ENCODE measurements around the gene TULP4. TPM values are rescaled to one million over a fixed set of nuclear protein-coding genes. Genes with fewer than 3 reads are reported as not detected.

Gene TULP4
- total and polyA plus RNA-seq, 2 of the 8 experiments (the other 6 are each of a cell fraction or from before 2014, with no cell fraction given): 7.7 to 51.6 TPM

- H3K9me3 ChIP-seq (ENCODE audit: insufficient read depth in 2 of 2, low read depth in 1 of 2, low read length in 1 of 2): peaks cover 3% of the 10 kb centered on the region in 2 experiments
- H3K23ac ChIP-seq (ENCODE audit: insufficient read length): no peak overlapping the region
- no peaks in the 10 kb centered on the region; a peak in 1 of 8 replicates for H3K36me3 ChIP-seq (ENCODE audit: control insufficient read depth in 2 of 4, insufficient read depth in 4 of 4, low read length in 3 of 4)
- H3K4me3 ChIP-seq (ENCODE audit: extremely low read depth in 1 of 4, insufficient read depth in 2 of 4, low read depth in 3 of 4, low read length in 4 of 4): no peak overlapping the region
- no peak overlapping the region for H3K27ac ChIP-seq (ENCODE audit: low read depth, low read length)
- H2BK120ac ChIP-seq (replicated peaks; ENCODE audit: low read depth, low read length): no peak overlapping the region
- H3K4me1 ChIP-seq (replicated peaks in 1 of 4; ENCODE audit: control insufficient read depth in 3 of 4, insufficient read depth in 4 of 4, low read length in 3 of 4): peaks cover 0 to 4% (median 0%) of the 10 kb centered on the region in 4 experiments; a peak in 1 of 7 replicates
- H4K20me1 ChIP-seq (replicated peaks in 1 of 2; ENCODE audit: control insufficient read depth in 1 of 2, insufficient read depth in 2 of 2, low read length in 2 of 2): peaks cover 0 to 1% of the 10 kb centered on the region in 2 experiments
- no peaks in the 10 kb centered on the region for H3K23me2 ChIP-seq (ENCODE audit: low read depth, low read length)
- no peak overlapping the region for H3K9ac ChIP-seq (replicated peaks in 1 of 4; ENCODE audit: extremely low read depth in 1 of 4, low read depth in 3 of 4, low read length in 3 of 4)
- H3K4me2 ChIP-seq (ENCODE audit: insufficient read depth in 1 of 2, low read depth in 2 of 2, low read length in 2 of 2): no peak overlapping the region
- no peak overlapping the region for H3K56ac ChIP-seq (replicated peaks; ENCODE audit: insufficient read length, low read depth, low read length)
- H2BK12ac ChIP-seq (ENCODE audit: low read depth, low read length): no peak overlapping the region
- no peak overlapping the region for H4K8ac ChIP-seq (ENCODE audit: extremely low read depth, insufficient read depth, low read length)
- H3K4ac ChIP-seq (replicated peaks; ENCODE audit: insufficient read length, low read depth, low read length): no peak overlapping the region
- FAIRE-seq (no peak), DNase-seq (ENCODE audit: low read depth in 1 of 2, low spot score in 2 of 2) (no peak)
- H4K5ac ChIP-seq (ENCODE audit: insufficient read length, low read depth, low read length): no peak overlapping the region
- CTCF ChIA-PET (ENCODE audit: partially characterized antibody): interaction anchor here (1.3 kb wide), 1 partner anchor 10 kb away, joined by 3 read pairs; no protein-coding TSS in a partner anchor
- H3K79me2 ChIP-seq (ENCODE audit: control insufficient read depth in 1 of 2, insufficient read depth in 2 of 2, low read length in 2 of 2): peaks cover 0 to 4% of the 10 kb centered on the region in 2 experiments; a peak in 1 of 4 replicates
- no peak overlapping the region for H2AFZ ChIP-seq (ENCODE audit: low read length)
- H2BK15ac ChIP-seq (ENCODE audit: low read length): no peak overlapping the region
- H2AK5ac ChIP-seq (ENCODE audit: low read depth, low read length): no peak overlapping the region
- WGBS, 2 experiments (ENCODE audit: extremely low coverage in 1 of 2, insufficient coverage in 1 of 2, insufficient read length in 1 of 2, insufficient replicate concordance in 2 of 2, low coverage in 1 of 2, low lambda C conversion rate in 2 of 2, missing lambda C conversion rate in 1 of 2): 83% methylated on average over 1 of the region's 1 CpG; no CpG with 5 or more reads in 1 of the 2 experiments
- H4K91ac ChIP-seq (replicated peaks; ENCODE audit: insufficient read length, low read length): no peak overlapping the region
- H3K79me1 ChIP-seq (ENCODE audit: low read depth, low read length): no peaks in the 10 kb centered on the region
- H2BK5ac ChIP-seq (ENCODE audit: low read depth, low read length): no peak overlapping the region
- H3K14ac ChIP-seq (ENCODE audit: insufficient read length): no peak overlapping the region
- H2BK20ac ChIP-seq (ENCODE audit: low read length): no peak overlapping the region
- H3K18ac ChIP-seq (ENCODE audit: extremely low read depth, low read length): no peak overlapping the region
- no peaks in the 10 kb centered on the region for H3K27me3 ChIP-seq (replicated peaks in 1 of 4; ENCODE audit: control insufficient read depth in 3 of 4, extremely low read depth in 1 of 4, insufficient read depth in 3 of 4, low read length in 3 of 4)
- POLR2A ChIA-PET (ENCODE audit: partially characterized antibody): interaction anchor here (1.2 kb wide), 1 partner anchor 10 kb away, joined by 3 read pairs; no protein-coding TSS in a partner anchor
- TF ChIP-seq TEAD4 (IDR thresholded peaks at IDR 0.05; ENCODE audit: low read depth, low read length) (no peak), POLR2AphosphoS5 (IDR thresholded peaks at IDR 0.05; ENCODE audit: low read depth, low read length) (no peak), KDM1A (IDR thresholded peaks at IDR 0.05; ENCODE audit: borderline replicate concordance, low read length) (no peak), YY1 (IDR thresholded peaks at IDR 0.05; ENCODE audit: low read depth, low read length) (no peak), SIRT6 (IDR thresholded peaks at IDR 0.05; ENCODE audit: low read length) (no peak), CHD1 (IDR thresholded peaks at IDR 0.05; ENCODE audit: low read depth, low read length) (no peak), RAD21 (IDR thresholded peaks at IDR 0.05 in 1 of 2, conservative IDR thresholded peaks at IDR 0.05 in 1 of 2; ENCODE audit: low read depth in 2 of 2, low read length in 2 of 2) (no peak), TCF12 (IDR thresholded peaks at IDR 0.05; ENCODE audit: low read depth, low read length) (no peak), MAX (IDR thresholded peaks at IDR 0.05) (no peak), NRF1 (IDR thresholded peaks at IDR 0.05; ENCODE audit: low read depth, low read length) (no peak), CTBP2 (IDR thresholded peaks at IDR 0.05; ENCODE audit: borderline replicate concordance, insufficient read depth, insufficient read length, low read length) (no peak), ZNF274 (IDR thresholded peaks at IDR 0.05; ENCODE audit: borderline replicate concordance, extremely low read depth, low read length) (no peak), KDM4A (IDR thresholded peaks at IDR 0.05; ENCODE audit: low read depth, low read length, severe bottlenecking) (no peak), CBX5 (IDR thresholded peaks at IDR 0.05; ENCODE audit: low read depth, low read length) (no peak), BRCA1 (IDR thresholded peaks at IDR 0.05; ENCODE audit: low read depth, low read length) (no peak)
These were observed 70.2 kb downstream of the TULP4 start for GRCh38 chr6:158382491-158382890.
